Adrenal gland (tissue), 5 donors: Measurements from ENCODE around the gene FAM76A.

Experiments
- POLR2A ChIP-seq, 2 donors: fragments of 450-650 bp; IDR thresholded peaks; one replicate each; pipeline ENCODE4 v1.6.1; 2017; ENCODE audit warnings: antibody characterized with exemption in 2 of 2, mild to moderate bottlenecking in 2 of 2, moderate library complexity in 1 of 2
- TF ChIP-seq, protein P1 (sequence below), 6 experiments: fragments of 450-650 bp in 4 of 6; fragments of 200-600 bp in 2 of 6; sonication (generic) in 1 of 6; IDR thresholded peaks; 1 replicate in 5 of 6; 2 replicates in 1 of 6; pipeline versions ENCODE4 v1.5.1 to v1.8.0; 2016 to 2021; ENCODE audit warnings: antibody characterized with exemption in 6 of 6, mild to moderate bottlenecking in 2 of 6, moderate library complexity in 1 of 6
- donor health status: DM: no; HTN: no; CAD: no.

- TF ChIP-seq, protein P1, sequence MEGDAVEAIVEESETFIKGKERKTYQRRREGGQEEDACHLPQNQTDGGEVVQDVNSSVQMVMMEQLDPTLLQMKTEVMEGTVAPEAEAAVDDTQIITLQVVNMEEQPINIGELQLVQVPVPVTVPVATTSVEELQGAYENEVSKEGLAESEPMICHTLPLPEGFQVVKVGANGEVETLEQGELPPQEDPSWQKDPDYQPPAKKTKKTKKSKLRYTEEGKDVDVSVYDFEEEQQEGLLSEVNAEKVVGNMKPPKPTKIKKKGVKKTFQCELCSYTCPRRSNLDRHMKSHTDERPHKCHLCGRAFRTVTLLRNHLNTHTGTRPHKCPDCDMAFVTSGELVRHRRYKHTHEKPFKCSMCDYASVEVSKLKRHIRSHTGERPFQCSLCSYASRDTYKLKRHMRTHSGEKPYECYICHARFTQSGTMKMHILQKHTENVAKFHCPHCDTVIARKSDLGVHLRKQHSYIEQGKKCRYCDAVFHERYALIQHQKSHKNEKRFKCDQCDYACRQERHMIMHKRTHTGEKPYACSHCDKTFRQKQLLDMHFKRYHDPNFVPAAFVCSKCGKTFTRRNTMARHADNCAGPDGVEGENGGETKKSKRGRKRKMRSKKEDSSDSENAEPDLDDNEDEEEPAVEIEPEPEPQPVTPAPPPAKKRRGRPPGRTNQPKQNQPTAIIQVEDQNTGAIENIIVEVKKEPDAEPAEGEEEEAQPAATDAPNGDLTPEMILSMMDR (IDR thresholded peaks at IDR 0.05), result no peak
- no peak for TF ChIP-seq POLR2A (IDR thresholded peaks at IDR 0.05)
These were observed 63.8 kb downstream of the FAM76A start for GRCh38 chr1:27789540-27790041.
